ENCODE results near the gene DDX17. TPM values are rescaled to one million over a fixed set of nuclear protein-coding genes. Genes with fewer than 3 reads are reported as not detected.
"Not testable (repeated sequence)": the region's sequence is repeated elsewhere in the genome, so short reads cannot be mapped to it uniquely, and the experiment has no call there.

DDX17 gene
- total RNA-seq, 2 experiments from 2014 or later, result 452 to 527 TPM

- DNase-seq, result no peak
- no peak overlapping the region for H3K4me3 Mint-ChIP-seq
- H3K4me1 Mint-ChIP-seq, result peaks cover 47% of the 10 kb centered on the region
- no peak overlapping the region for H3K27ac Mint-ChIP-seq
- no peaks in the 10 kb centered on the region for H3K27me3 Mint-ChIP-seq
- ATAC-seq, result no peak
- no peaks in the 10 kb centered on the region for H3K9me3 Mint-ChIP-seq (ENCODE audit: low read depth)
- H3K36me3 Mint-ChIP-seq, result peaks cover 80% of the 10 kb centered on the region
- CTCF ChIA-PET, result interaction anchor here (0.9 kb wide), 1 partner anchor 75 kb away, joined by 3 read pairs; no protein-coding TSS in a partner anchor
Measured at GRCh38 chr22:38487946-38488345, 18.2 kb downstream of the DDX17 start.

GRCh38 chr22:38485783-38486182 lies 20.3 kb downstream of the DDX17 start:
- Mint-ChIP-seq H3K4me3 (no peak overlapping the region), H3K27me3 (no peaks in the 10 kb centered on the region), H3K27ac (no peak overlapping the region), H3K9me3 (ENCODE audit: low read depth) (no peaks in the 10 kb centered on the region), H3K36me3 (peaks cover 85% of the 10 kb centered on the region), H3K4me1 (peaks cover 35% of the 10 kb centered on the region)
- CTCF ChIA-PET, result interaction anchor here (1.7 kb wide), 1 partner anchor 17 kb away, joined by 3 read pairs; no protein-coding TSS in a partner anchor
- no peak for ATAC-seq
- no peak for DNase-seq

- no peaks in the 10 kb centered on the region for H3K9me3 Mint-ChIP-seq (ENCODE audit: low read depth)
- peaks cover 24% of the 10 kb centered on the region for H3K4me1 Mint-ChIP-seq
- peaks cover 71% of the 10 kb centered on the region for H3K36me3 Mint-ChIP-seq
- H3K4me3 Mint-ChIP-seq, result no peak overlapping the region
- CTCF ChIA-PET, result interaction anchor here (1.2 to 1.5 kb wide), 2 partner anchors 11 to 22 kb away, joined by 3 to 4 read pairs; no protein-coding TSS in a partner anchor
- H3K27ac Mint-ChIP-seq, result peak overlapping the region; percentile 39
- H3K27me3 Mint-ChIP-seq, result no peaks in the 10 kb centered on the region
- no peak for DNase-seq
- ATAC-seq, result no peak
Measured at GRCh38 chr22:38484244-38484643, 21.9 kb downstream of the DDX17 start.

- Mint-ChIP-seq H3K36me3 (peaks cover 59% of the 10 kb centered on the region), H3K27ac (no peak overlapping the region), H3K27me3 (no peaks in the 10 kb centered on the region), H3K4me3 (no peak overlapping the region), H3K4me1 (peaks cover 17% of the 10 kb centered on the region), H3K9me3 (ENCODE audit: low read depth) (no peaks in the 10 kb centered on the region)
- DNase-seq (no peak), ATAC-seq (no peak)
- CTCF ChIA-PET, result interaction anchor here (1.1 kb wide), 1 partner anchor 13 kb away, joined by 3 read pairs; no protein-coding TSS in a partner anchor
Measured at GRCh38 chr22:38482662-38483308, 23.3 kb downstream of the DDX17 start.

- Mint-ChIP-seq H3K9me3 (ENCODE audit: low read depth) (no peaks in the 10 kb centered on the region), H3K36me3 (peaks cover 54% of the 10 kb centered on the region), H3K4me3 (no peak overlapping the region), H3K27me3 (no peaks in the 10 kb centered on the region), H3K4me1 (peaks cover 16% of the 10 kb centered on the region), H3K27ac (no peak overlapping the region)
- CTCF ChIA-PET, result interaction anchor here (0.6 kb wide), 1 partner anchor 10 kb away, joined by 3 read pairs; no protein-coding TSS in a partner anchor
- ATAC-seq (no peak), DNase-seq (no peak)
Measured at GRCh38 chr22:38481871-38482332, 24.2 kb downstream of the DDX17 start.

GRCh38 chr22:38481162-38481870 lies 24.8 kb downstream of the DDX17 start:
- H3K4me1 Mint-ChIP-seq, result peaks cover 11% of the 10 kb centered on the region
- DNase-seq, result no peak
- H3K9me3 Mint-ChIP-seq (ENCODE audit: low read depth), result no peaks in the 10 kb centered on the region
- no peak for ATAC-seq
- no peaks in the 10 kb centered on the region for H3K27me3 Mint-ChIP-seq
- CTCF ChIA-PET, result interaction anchor here (0.6 to 1.0 kb wide), 2 partner anchors 10 to 11 kb away, joined by 3 read pairs; no protein-coding TSS in a partner anchor
- H3K36me3 Mint-ChIP-seq, result peaks cover 49% of the 10 kb centered on the region
- H3K27ac Mint-ChIP-seq, result peak overlapping the region; percentile 3
- H3K4me3 Mint-ChIP-seq, result no peak overlapping the region

- no peak for DNase-seq
- H3K27me3 Mint-ChIP-seq, result peaks cover 1% of the 10 kb centered on the region
- no peak overlapping the region for H3K27ac Mint-ChIP-seq
- H3K4me3 Mint-ChIP-seq, result no peak overlapping the region
- H3K4me1 Mint-ChIP-seq, result peaks cover 4% of the 10 kb centered on the region
- H3K36me3 Mint-ChIP-seq, result peaks cover 33% of the 10 kb centered on the region
- CTCF ChIA-PET, result interaction anchor here (0.9 kb wide), 1 partner anchor 92 kb away, joined by 5 read pairs; no protein-coding TSS in a partner anchor
- H3K9me3 Mint-ChIP-seq (ENCODE audit: low read depth), result no peaks in the 10 kb centered on the region
- no peak for ATAC-seq
Measured at GRCh38 chr22:38479096-38479837, 26.8 kb downstream of the DDX17 start.

GRCh38 chr22:38477585-38477984 lies 28.5 kb downstream of the DDX17 start:
- Mint-ChIP-seq H3K4me1 (no peaks in the 10 kb centered on the region), H3K27me3 (peaks cover 2% of the 10 kb centered on the region), H3K4me3 (no peak overlapping the region), H3K27ac (no peak overlapping the region), H3K36me3 (peaks cover 16% of the 10 kb centered on the region), H3K9me3 (ENCODE audit: low read depth) (no peaks in the 10 kb centered on the region)
- CTCF ChIA-PET, result no interaction called here
- ATAC-seq (no peak), DNase-seq (no peak)

- Mint-ChIP-seq H3K4me1 (no peaks in the 10 kb centered on the region), H3K9me3 (ENCODE audit: low read depth) (no peaks in the 10 kb centered on the region), H3K36me3 (no peaks in the 10 kb centered on the region), H3K27ac (no peak overlapping the region), H3K27me3 (peaks cover 7% of the 10 kb centered on the region), H3K4me3 (no peak overlapping the region)
- DNase-seq (no peak), ATAC-seq (no peak)
- CTCF ChIA-PET, result no interaction called here
Measured at GRCh38 chr22:38474003-38474607, 32.0 kb downstream of the DDX17 start.

- peaks cover 21% of the 10 kb centered on the region for H3K27me3 Mint-ChIP-seq
- no peak overlapping the region for H3K27ac Mint-ChIP-seq
- no peak overlapping the region for H3K4me3 Mint-ChIP-seq
- CTCF ChIA-PET, result interaction anchor here (1.2 kb wide), 1 partner anchor 100 kb away, joined by 3 read pairs; no protein-coding TSS in a partner anchor
- DNase-seq, result no peak
- no peak for ATAC-seq
- no peaks in the 10 kb centered on the region for H3K36me3 Mint-ChIP-seq
- no peaks in the 10 kb centered on the region for H3K9me3 Mint-ChIP-seq (ENCODE audit: low read depth)
- peaks cover 7% of the 10 kb centered on the region for H3K4me1 Mint-ChIP-seq
Measured at GRCh38 chr22:38471237-38471636, 34.9 kb downstream of the DDX17 start.

GRCh38 chr22:38470179-38470578 lies 35.9 kb downstream of the DDX17 start:
- H3K4me3 Mint-ChIP-seq; H3K4me1 Mint-ChIP-seq; H3K9me3 Mint-ChIP-seq (ENCODE audit: low read depth); CTCF ChIA-PET; ATAC-seq; DNase-seq; H3K36me3 Mint-ChIP-seq; H3K27ac Mint-ChIP-seq: not testable (repeated sequence)
- peaks cover 31% of the 10 kb centered on the region for H3K27me3 Mint-ChIP-seq

- no peak for ATAC-seq
- no peak overlapping the region for H3K4me3 Mint-ChIP-seq
- CTCF ChIA-PET, result no interaction called here
Measured at GRCh38 chr22:38469306-38469781, 36.8 kb downstream of the DDX17 start.

More at GRCh38 chr22:38469306-38469781, 36.8 kb downstream of the DDX17 start:
- Mint-ChIP-seq H3K9me3 (ENCODE audit: low read depth) (no peaks in the 10 kb centered on the region), H3K36me3 (no peaks in the 10 kb centered on the region), H3K4me1 (peaks cover 7% of the 10 kb centered on the region), H3K27me3 (peaks cover 36% of the 10 kb centered on the region), H3K27ac (no peak overlapping the region)
- no peak for DNase-seq

All from activated CD8-positive, alpha-beta memory T cell treated with anti-CD3 and anti-CD28 coated beads, Interleukin-2, amount 10 ng/mL, durations not matched to agents 7 days and 5 days (primary cell).